Measurements from ENCODE around the gene ZFP36L1. TPM values are rescaled to one million over a fixed set of nuclear protein-coding genes. Genes with fewer than 3 reads are reported as not detected.

Gene ZFP36L1
- total RNA-seq, 1 donor from 2014 or later: 884 TPM

DNA sequence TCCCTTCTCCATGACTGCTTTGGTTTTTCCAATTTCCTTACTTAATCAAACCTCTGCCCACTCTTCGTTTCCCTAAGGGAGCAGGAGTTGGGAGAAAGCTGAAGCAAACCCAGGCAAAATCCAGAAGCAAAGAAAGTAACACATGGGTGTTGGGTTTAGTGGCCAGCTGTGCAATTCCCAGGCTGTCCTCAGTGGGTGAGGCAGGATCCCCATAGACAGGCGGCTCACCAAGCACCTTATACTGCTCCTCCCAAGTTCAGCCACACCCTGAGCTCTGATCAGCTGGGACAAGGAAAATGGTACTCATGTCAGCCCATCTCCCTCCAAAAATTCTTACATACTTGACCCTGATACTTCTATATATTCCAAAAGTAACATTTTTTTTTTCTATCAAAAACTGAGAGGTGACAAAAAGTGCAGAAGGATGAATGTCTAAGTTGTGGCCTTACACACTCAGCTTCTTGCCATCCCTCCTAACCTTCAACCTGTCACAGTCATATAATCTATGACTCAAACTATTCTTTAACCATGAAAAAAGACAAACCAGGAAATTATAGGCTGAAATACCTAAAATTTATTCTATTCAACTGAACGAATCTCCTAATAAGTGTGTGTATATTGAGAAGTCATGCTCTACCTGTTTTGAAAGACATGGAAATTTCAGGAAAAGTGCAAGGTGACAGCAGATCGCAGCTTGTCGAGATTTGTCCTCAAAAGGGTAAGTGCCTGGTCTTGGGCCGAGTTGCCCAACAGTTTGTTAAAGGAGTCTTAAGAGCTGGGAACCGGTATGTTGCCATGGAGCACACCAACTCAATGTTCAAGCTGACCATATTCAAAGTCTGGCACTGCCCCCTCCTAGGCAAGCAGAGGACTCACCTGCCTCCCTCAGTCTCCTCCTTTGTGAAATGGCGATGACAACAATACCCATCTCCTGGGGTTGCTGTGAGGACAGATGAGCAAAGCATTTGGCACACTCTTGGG is 17.6 kb upstream of the ZFP36L1 start:
- Mint-ChIP-seq H3K27me3 (no peaks in the 10 kb centered on the region), H3K36me3 (ENCODE audit: low read depth) (no peaks in the 10 kb centered on the region), H3K4me3 (no peak overlapping the region), H3K9me3 (no peaks in the 10 kb centered on the region), H3K27ac (peak overlapping the region; percentile 53), H3K4me1 (peaks cover 96% of the 10 kb centered on the region)
- POLR2A ChIA-PET: interaction anchor here (1.3 to 23.4 kb wide), 4 partner anchors 20 to 560 kb away, joined by 6 to 2953 read pairs (median 64); partner anchors contain the start of gene ZFP36L1
- intact Hi-C loops (cut with micrococcal nuclease): no loop called here
- TF ChIP-seq CTCF (IDR thresholded peaks at IDR 0.05): no peak
- ATAC-seq (ENCODE audit: low read depth) (no peak), DNase-seq (no peak)
- CTCF ChIA-PET: no interaction called here

- ATAC-seq (ENCODE audit: low read depth) (no peak), DNase-seq (no peak)
- H3K4me1 Mint-ChIP-seq: peaks cover 96% of the 10 kb centered on the region
- ChIA-PET POLR2A (interaction anchor here (1.6 to 23.4 kb wide), 2 partner anchors 19 to 303 kb away, joined by 6 to 2953 read pairs; partner anchors contain the start of gene ZFP36L1), CTCF (no interaction called here)
- intact Hi-C loops (cut with micrococcal nuclease): no loop called here
- no peaks in the 10 kb centered on the region for H3K27me3 Mint-ChIP-seq
- TF ChIP-seq CTCF (IDR thresholded peaks at IDR 0.05): no peak
- H3K36me3 Mint-ChIP-seq (ENCODE audit: low read depth): peaks cover under 1% of the 10 kb centered on the region
- H3K27ac Mint-ChIP-seq: peak overlapping the region; percentile 50
- H3K4me3 Mint-ChIP-seq: no peak overlapping the region
- H3K9me3 Mint-ChIP-seq: no peaks in the 10 kb centered on the region
Measured at GRCh38 chr14:68809524-68809923, 16.7 kb upstream of the ZFP36L1 start.

DNA sequence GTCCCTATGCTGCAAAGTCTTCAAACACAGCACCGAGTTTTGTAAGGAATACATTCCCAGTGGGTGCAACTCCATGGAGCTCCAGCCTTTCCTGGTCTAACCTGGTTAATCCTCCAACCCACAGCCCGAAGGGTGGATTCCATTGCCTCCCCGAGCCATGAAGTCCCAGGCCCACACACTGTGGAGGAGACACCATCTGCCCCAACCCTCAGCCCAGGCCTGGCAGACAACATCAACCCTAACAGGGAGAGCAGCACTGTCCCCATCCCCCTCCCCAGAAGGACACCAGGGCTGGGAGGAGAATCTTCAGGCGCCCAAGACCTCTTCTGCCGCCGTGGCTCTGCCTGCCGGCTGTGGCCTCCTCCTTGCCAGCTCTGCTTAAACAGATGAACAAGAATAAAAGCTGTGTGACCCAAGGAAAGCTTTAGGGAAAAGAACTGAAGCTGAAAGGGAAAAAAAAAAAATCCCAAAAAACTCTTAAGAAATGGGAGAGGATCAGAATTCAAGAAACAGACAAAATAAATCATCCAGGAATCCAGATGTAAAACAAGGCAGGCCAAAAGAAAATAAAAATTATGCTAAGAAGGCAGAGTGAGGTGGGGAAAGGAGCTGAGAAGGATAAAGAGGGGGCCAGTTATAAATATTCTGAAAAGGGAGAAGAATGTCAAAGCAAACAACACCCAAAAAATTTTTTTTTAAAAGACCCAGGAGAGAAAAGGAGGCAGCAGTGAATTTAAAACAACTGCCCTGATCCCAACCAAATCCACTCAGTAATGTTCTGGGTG is 16.0 kb upstream of the ZFP36L1 start:
- DNase-seq (no peak), ATAC-seq (ENCODE audit: low read depth) (no peak)
- intact Hi-C loops (cut with micrococcal nuclease): no loop called here
- Mint-ChIP-seq H3K4me1 (peaks cover 93% of the 10 kb centered on the region), H3K27ac (peak overlapping the region; percentile 50), H3K36me3 (ENCODE audit: low read depth) (peaks cover 3% of the 10 kb centered on the region), H3K4me3 (no peak overlapping the region), H3K27me3 (no peaks in the 10 kb centered on the region), H3K9me3 (no peaks in the 10 kb centered on the region)
- ChIA-PET POLR2A (interaction anchor here (1.1 to 23.4 kb wide), 3 partner anchors 19 to 314 kb away, joined by 3 to 2953 read pairs (median 6); partner anchors contain the start of gene ZFP36L1), CTCF (no interaction called here)
- TF ChIP-seq CTCF (IDR thresholded peaks at IDR 0.05): no peak

- H3K27me3 Mint-ChIP-seq: no peaks in the 10 kb centered on the region
- intact Hi-C loops (cut with micrococcal nuclease): no loop called here
- peaks cover 3% of the 10 kb centered on the region for H3K36me3 Mint-ChIP-seq (ENCODE audit: low read depth)
- H3K4me1 Mint-ChIP-seq: peaks cover 87% of the 10 kb centered on the region
- no peak for TF ChIP-seq CTCF (IDR thresholded peaks at IDR 0.05)
- H3K9me3 Mint-ChIP-seq: no peaks in the 10 kb centered on the region
- CTCF ChIA-PET: interaction anchor here (1.5 to 2.2 kb wide), 2 partner anchors 8 to 12 kb away, joined by 7 to 13 read pairs; no protein-coding TSS in a partner anchor
- POLR2A ChIA-PET: interaction anchor here (1.1 to 23.4 kb wide), 9 partner anchors 7 to 541 kb away, joined by 3 to 2953 read pairs (median 7); partner anchors contain the start of gene ZFP36L1
- H3K27ac Mint-ChIP-seq: peak overlapping the region; percentile 98
- ATAC-seq (ENCODE audit: low read depth) (no peak), DNase-seq (no peak)
- H3K4me3 Mint-ChIP-seq: no peak overlapping the region
Measured at GRCh38 chr14:68807987-68808386, 15.1 kb upstream of the ZFP36L1 start.
